GM23248 (cell line): ENCODE measurements around the gene EPGN.

ENCODE experiments used
- EZH2 ChIP-seq: fragments of 200-600 bp; sonication (generic); IDR thresholded peaks from 2 replicates; pipeline ENCODE4 v1.6.1; 2018; ENCODE audit warnings: antibody characterized with exemption, mild to moderate bottlenecking; ENCODE audit not compliant: insufficient read depth, poor library complexity, severe bottlenecking
- EZH2phosphoT487 ChIP-seq: fragments of 200-600 bp; sonication (generic); IDR thresholded peaks from 2 replicates; pipeline ENCODE4 v1.6.1; 2018; ENCODE audit warnings: antibody characterized with exemption, moderate library complexity, mild to moderate bottlenecking, low read depth; ENCODE audit not compliant: insufficient read depth

GRCh38 chr4:74329307-74329706 is 21.0 kb downstream of the EPGN start:
- TF ChIP-seq EZH2phosphoT487 (no peak), EZH2 (no peak)
